ENCODE results near the gene ENPP5.

ENPP5 gene

DNA sequence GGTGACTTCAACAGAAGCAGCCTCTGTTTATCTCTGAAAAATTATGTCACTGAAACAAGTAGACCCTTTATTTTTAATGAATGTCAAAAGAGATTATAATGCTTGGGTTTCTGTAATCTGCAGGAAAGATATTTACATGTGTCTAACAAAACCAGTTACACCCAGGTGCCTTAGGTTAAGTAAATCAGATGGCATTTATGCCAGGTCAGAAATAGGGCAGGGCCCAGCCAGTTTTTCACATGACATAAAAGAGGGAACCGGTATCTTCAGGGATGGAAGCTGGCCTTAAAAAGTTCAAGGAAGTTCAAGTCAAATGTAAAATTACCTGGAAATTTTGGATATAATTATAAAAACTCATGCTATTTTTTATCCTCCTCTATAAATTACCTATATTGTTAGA is 55.1 kb downstream of the ENPP5 start:
- TF ChIP-seq YY1 (IDR thresholded peaks at IDR 0.05; ENCODE audit: insufficient read depth, insufficient read length) (no peak), SUZ12 (IDR thresholded peaks at IDR 0.05; ENCODE audit: extremely low read depth, insufficient read depth, insufficient read length) (no peak), ZNF274 (IDR thresholded peaks at IDR 0.05; ENCODE audit: low read depth, low read length) (no peak)

GRCh38 chr6:46113370-46113769 is 57.4 kb downstream of the ENPP5 start:
- no peaks in the 10 kb centered on the region for H3K4me1 ChIP-seq (ENCODE audit: insufficient read depth, insufficient read length)
- H3K27me3 ChIP-seq (ENCODE audit: insufficient read depth, insufficient read length): no peaks in the 10 kb centered on the region
- TF ChIP-seq SUZ12 (IDR thresholded peaks at IDR 0.05; ENCODE audit: extremely low read depth, insufficient read depth, insufficient read length) (no peak), YY1 (IDR thresholded peaks at IDR 0.05; ENCODE audit: insufficient read depth, insufficient read length) (no peak), ZNF274 (IDR thresholded peaks at IDR 0.05; ENCODE audit: low read depth, low read length) (no peak)
- H3K4me3 ChIP-seq (ENCODE audit: insufficient read length, low read depth): no peak overlapping the region
- no peak for DNase-seq (ENCODE audit: low read depth, low spot score)
- no peaks in the 10 kb centered on the region for H3K36me3 ChIP-seq (ENCODE audit: insufficient read depth, insufficient read length, low read length)
- 0 out of 2 replicates have a peak, but pooled peaks cover 1% of the 10 kb centered on the region for H3K9me3 ChIP-seq (ENCODE audit: insufficient read depth, low read length)
- H3K9ac ChIP-seq (ENCODE audit: insufficient read length, low read depth): no peak overlapping the region

More for the DNA sequence above, 55.1 kb downstream of the ENPP5 start:
- Histone ChIP-seq H3K9me3 (ENCODE audit: insufficient read depth, low read length) (peaks cover 15% of the 10 kb centered on the region; the same call in 1 of the 2 replicates), H3K4me3 (ENCODE audit: insufficient read length, low read depth) (no peak overlapping the region), H3K9ac (ENCODE audit: insufficient read length, low read depth) (no peak overlapping the region), H3K4me1 (ENCODE audit: insufficient read depth, insufficient read length) (no peaks in the 10 kb centered on the region), H3K36me3 (ENCODE audit: insufficient read depth, insufficient read length, low read length) (no peaks in the 10 kb centered on the region), H3K27me3 (ENCODE audit: insufficient read depth, insufficient read length) (no peaks in the 10 kb centered on the region)
- DNase-seq (ENCODE audit: low read depth, low spot score): no peak

Measured in NT2/D1 (cell line).